DMS 273 (cell line): ENCODE data around the gene AP5B1.

Experiments used
- DNase-seq: peaks from one replicate; lab custom pipeline; 2025; ENCODE audit not compliant: unreplicated experiment; lab: John Stamatoyannopoulos, UW

Gene AP5B1

GRCh38 chr11:65786008-65786785 is 5.4 kb upstream of the AP5B1 start:
- peak; percentile 52 for DNase-seq

- DNase-seq: no peak
These were observed 4.7 kb upstream of the AP5B1 start for GRCh38 chr11:65785319-65786007.

- DNase-seq: no peak
These were observed 2.0 kb upstream of the AP5B1 start for GRCh38 chr11:65782816-65783228.

GRCh38 chr11:65781962-65782815 is 1.4 kb upstream of the AP5B1 start:
- peak; percentile 30 for DNase-seq

GRCh38 chr11:65781152-65781961 is 581 bp upstream of the AP5B1 start:
- peak; percentile 71 for DNase-seq

- peak; percentile 85 for DNase-seq
These were observed 632 bp downstream of the AP5B1 start for GRCh38 chr11:65779919-65780769.

- no peak for DNase-seq
These were observed 1.2 kb downstream of the AP5B1 start for GRCh38 chr11:65779669-65779918.

GRCh38 chr11:65778901-65779668 is 1.7 kb downstream of the AP5B1 start:
- no peak for DNase-seq

GRCh38 chr11:65778431-65778900 is 2.3 kb downstream of the AP5B1 start:
- DNase-seq: no peak

GRCh38 chr11:65777821-65778361 is 2.9 kb downstream of the AP5B1 start:
- DNase-seq: no peak

GRCh38 chr11:65777241-65777640 is 3.5 kb downstream of the AP5B1 start:
- DNase-seq: no peak

- DNase-seq: no peak
These were observed 4.0 kb downstream of the AP5B1 start for GRCh38 chr11:65776710-65777141.

- DNase-seq: no peak
These were observed 4.6 kb downstream of the AP5B1 start for GRCh38 chr11:65776196-65776595.

- DNase-seq: no peak
These were observed 6.1 kb downstream of the AP5B1 start for GRCh38 chr11:65774525-65775306.

- peak; percentile 11 for DNase-seq
These were observed 6.9 kb downstream of the AP5B1 start for GRCh38 chr11:65773784-65774411.

- DNase-seq: no peak
These were observed 9.1 kb downstream of the AP5B1 start for GRCh38 chr11:65771589-65772112.

GRCh38 chr11:65770951-65771567 is 9.7 kb downstream of the AP5B1 start:
- no peak for DNase-seq
